Spinal cord (tissue), 10 donors: ENCODE results near the gene COL9A3. TPM values are rescaled to one million over a fixed set of nuclear protein-coding genes. Genes with fewer than 3 reads are reported as not detected.
A peak's percentile ranks its signal among the peaks of the same experiment; 100 is the strongest.

Experiments
- DNase-seq, 6 donors: peaks; one replicate each; pipeline versions ENCODE4 v3.0.0 to v3.0.0-alpha.2; 2013 to 2015; ENCODE audit warnings: low spot score in 6 of 6, low read depth in 4 of 6
- H3K27ac ChIP-seq: one replicate; pipeline ENCODE4 v1.5.1; 2013; ENCODE audit warnings: low read depth, low read length, control low read depth
- H3K27me3 ChIP-seq: one replicate; pipeline ENCODE4 v1.6.1; 2013; ENCODE audit warnings: low read length; ENCODE audit not compliant: control insufficient read depth, insufficient read depth
- H3K36me3 ChIP-seq: one replicate; pipeline ENCODE4 v1.6.1; 2013; ENCODE audit warnings: low read length; ENCODE audit not compliant: control insufficient read depth, insufficient read depth
- H3K4me1 ChIP-seq: one replicate; pipeline ENCODE4 v1.6.1; 2013; ENCODE audit warnings: low read length; ENCODE audit not compliant: control insufficient read depth, insufficient read depth
- H3K4me3 ChIP-seq: one replicate; pipeline ENCODE4 v1.5.1; 2013; ENCODE audit warnings: low read depth, low read length, control low read depth
- H3K9me3 ChIP-seq: one replicate; pipeline ENCODE4 v1.6.1; 2013; ENCODE audit warnings: low read length; ENCODE audit not compliant: control insufficient read depth, insufficient read depth
- WGBS: methylation state at CpG from one replicate; pipeline ENCODE4 v1.1.5; 2013; ENCODE audit warnings: missing lambda C conversion rate; ENCODE audit not compliant: insufficient coverage; 5-methylcytosine and 5-hydroxymethylcytosine counted together
- polyA plus RNA-seq, 2 donors: library from polyadenylated mRNA; unstranded; fragments of 120-200 nt; gene quantifications; one replicate each; pipeline ENCODE4 v1.2.1, GENCODE V29; 2013; ENCODE audit not compliant: insufficient read length in 2 of 2
- total RNA-seq, 2 donors: library from RNA; depleted of rRNA in 1 of 2; stranded (reverse); fragments of 120-200 nt in 1 of 2; fragments of >200 nt in 1 of 2; gene quantifications; one replicate each; pipeline versions ENCODE4 v1.2.3 to v1.2.4, GENCODE V29; 2013 to 2014
- donor health status: healthy.

COL9A3 gene
- total and polyA plus RNA-seq, 4 donors: 33.5 to 151 (median 57.4) TPM

- Histone ChIP-seq H3K36me3 (peaks cover 68% of the 10 kb centered on the region), H3K9me3 (no peaks in the 10 kb centered on the region), H3K27ac (no peak overlapping the region), H3K4me3 (no peak overlapping the region), H3K4me1 (peaks cover 43% of the 10 kb centered on the region), H3K27me3 (no peaks in the 10 kb centered on the region)
- no peak for DNase-seq
- WGBS: 83% methylated on average over 21 of the region's 22 CpGs
Measured at GRCh38 chr20:62802026-62802712, 14.7 kb upstream of the COL9A3 start.

- WGBS: 17% methylated on average over 10 of the region's 25 CpGs
- H3K27ac ChIP-seq: peak overlapping the region; percentile 45
- H3K36me3 ChIP-seq: peaks cover 65% of the 10 kb centered on the region
- DNase-seq: peak in 1 of 6 donors; percentile 44
- H3K27me3 ChIP-seq: no peaks in the 10 kb centered on the region
- peak overlapping the region; percentile 35 for H3K4me3 ChIP-seq
- H3K9me3 ChIP-seq: no peaks in the 10 kb centered on the region
- H3K4me1 ChIP-seq: peaks cover 49% of the 10 kb centered on the region
Measured at GRCh38 chr20:62804021-62804626, 12.7 kb upstream of the COL9A3 start.

GRCh38 chr20:62804627-62805154, 12.2 kb upstream of the COL9A3 start, which contains the start of gene OGFR:
TSS of gene OGFR (plus strand) at chr20:62804835. CDS start at chr20:62804860, 25 bp downstream.
- peaks cover 49% of the 10 kb centered on the region for H3K4me1 ChIP-seq
- H3K4me3 ChIP-seq: peak within 1 kb of the TSS; percentile 55
- no peaks in the 10 kb centered on the region for H3K27me3 ChIP-seq
- H3K9me3 ChIP-seq: no peaks in the 10 kb centered on the region
- peaks cover 65% of the 10 kb centered on the region for H3K36me3 ChIP-seq
- WGBS: under 1% methylated on average over 63 of the region's 77 CpGs
- H3K27ac ChIP-seq: peak within 1 kb of the TSS; percentile 45
- peak in 2 of 6 donors; percentile 87 to 89 for DNase-seq

GRCh38 chr20:62805155-62805710, 11.6 kb upstream of the COL9A3 start:
- Histone ChIP-seq H3K4me3 (peak overlapping the region; percentile 55), H3K4me1 (peaks cover 49% of the 10 kb centered on the region), H3K9me3 (no peaks in the 10 kb centered on the region), H3K27me3 (no peaks in the 10 kb centered on the region), H3K36me3 (peaks cover 65% of the 10 kb centered on the region), H3K27ac (no peak overlapping the region)
- no peak for DNase-seq
- 0% methylated on average over 54 of the region's 58 CpGs for WGBS

DNA sequence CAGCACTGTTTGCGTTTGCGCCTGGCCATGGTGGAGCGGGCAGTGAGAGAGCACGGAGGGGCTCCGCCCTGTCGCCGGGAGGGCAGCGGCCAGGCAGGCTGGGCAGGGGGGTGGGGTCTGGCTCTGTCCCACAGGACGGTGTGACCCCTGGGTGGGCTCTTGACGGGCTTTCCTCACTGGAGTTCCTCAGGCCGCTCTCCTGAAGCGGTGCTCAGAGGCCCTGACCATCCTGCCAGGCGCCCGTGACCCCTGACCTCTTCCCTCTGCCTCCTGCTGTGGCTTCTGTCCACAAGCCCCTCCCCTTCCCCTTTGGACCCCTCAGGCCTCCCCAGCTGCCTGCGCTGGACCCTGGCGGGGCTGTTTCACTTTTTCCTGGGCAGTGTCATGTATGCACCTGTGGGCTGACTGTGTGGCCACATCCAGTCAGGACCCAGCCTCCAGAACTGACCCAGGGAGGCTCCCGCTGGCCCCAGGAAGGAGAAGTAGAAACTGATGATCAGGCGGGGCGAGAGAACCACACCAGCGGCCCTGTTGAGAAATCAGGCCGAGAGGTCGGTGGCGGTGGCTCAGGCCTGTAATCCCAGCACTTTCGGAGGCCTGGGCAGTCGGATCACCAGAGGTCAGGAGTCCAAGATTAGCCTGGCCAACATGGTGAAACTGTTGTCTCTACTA, 11.0 kb upstream of the COL9A3 start:
- Histone ChIP-seq H3K4me3 (peak overlapping the region; percentile 45), H3K36me3 (peaks cover 66% of the 10 kb centered on the region), H3K9me3 (no peaks in the 10 kb centered on the region), H3K4me1 (peaks cover 49% of the 10 kb centered on the region), H3K27ac (no peak overlapping the region), H3K27me3 (no peaks in the 10 kb centered on the region)
- DNase-seq: no peak
- 29% methylated on average over 22 of the region's 25 CpGs for WGBS

DNA sequence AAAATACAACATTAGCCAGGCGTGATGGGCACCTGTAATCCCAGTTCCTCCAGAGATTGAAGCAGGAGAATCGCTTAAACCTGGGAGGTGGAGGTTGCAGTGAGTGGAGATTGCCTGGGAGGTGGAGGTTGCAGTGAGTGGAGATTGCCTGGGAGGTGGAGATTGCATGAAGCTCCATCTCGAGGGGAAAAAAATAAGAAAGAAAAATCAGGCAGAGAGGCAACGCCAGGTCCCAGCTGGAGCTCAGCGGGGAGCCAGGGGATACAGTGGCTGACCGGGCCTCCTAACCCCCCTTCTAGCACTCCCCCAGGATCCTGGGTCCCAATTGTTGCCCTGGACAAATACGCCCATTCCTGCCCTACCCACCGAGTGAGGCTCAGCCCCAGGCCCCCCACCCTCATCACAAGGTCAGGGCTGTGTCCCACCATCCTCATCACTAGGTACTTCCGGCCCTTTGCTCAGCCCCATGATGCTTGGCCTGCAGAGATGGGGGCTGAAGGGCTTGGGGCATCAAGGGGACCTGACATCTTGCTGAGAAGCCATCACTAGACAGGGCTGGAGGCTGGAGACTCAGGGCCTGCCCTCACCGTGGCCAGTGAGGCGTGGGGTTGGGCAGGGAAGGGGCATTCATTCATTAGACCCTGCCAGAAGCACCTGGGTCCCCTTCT, 10.3 kb upstream of the COL9A3 start:
- DNase-seq: no peak
- H3K4me1 ChIP-seq: peaks cover 49% of the 10 kb centered on the region
- 78% methylated on average over 10 of the region's 11 CpGs for WGBS
- no peaks in the 10 kb centered on the region for H3K9me3 ChIP-seq
- peak overlapping the region; percentile 45 for H3K4me3 ChIP-seq
- H3K36me3 ChIP-seq: peaks cover 66% of the 10 kb centered on the region
- no peaks in the 10 kb centered on the region for H3K27me3 ChIP-seq
- H3K27ac ChIP-seq: no peak overlapping the region

GRCh38 chr20:62807444-62808210, 9.2 kb upstream of the COL9A3 start:
- Histone ChIP-seq H3K4me1 (peaks cover 41% of the 10 kb centered on the region), H3K27ac (no peak overlapping the region), H3K36me3 (peaks cover 68% of the 10 kb centered on the region), H3K27me3 (no peaks in the 10 kb centered on the region), H3K4me3 (no peak overlapping the region), H3K9me3 (no peaks in the 10 kb centered on the region)
- WGBS: 84% methylated on average over 23 of the region's 23 CpGs
- no peak for DNase-seq

DNA sequence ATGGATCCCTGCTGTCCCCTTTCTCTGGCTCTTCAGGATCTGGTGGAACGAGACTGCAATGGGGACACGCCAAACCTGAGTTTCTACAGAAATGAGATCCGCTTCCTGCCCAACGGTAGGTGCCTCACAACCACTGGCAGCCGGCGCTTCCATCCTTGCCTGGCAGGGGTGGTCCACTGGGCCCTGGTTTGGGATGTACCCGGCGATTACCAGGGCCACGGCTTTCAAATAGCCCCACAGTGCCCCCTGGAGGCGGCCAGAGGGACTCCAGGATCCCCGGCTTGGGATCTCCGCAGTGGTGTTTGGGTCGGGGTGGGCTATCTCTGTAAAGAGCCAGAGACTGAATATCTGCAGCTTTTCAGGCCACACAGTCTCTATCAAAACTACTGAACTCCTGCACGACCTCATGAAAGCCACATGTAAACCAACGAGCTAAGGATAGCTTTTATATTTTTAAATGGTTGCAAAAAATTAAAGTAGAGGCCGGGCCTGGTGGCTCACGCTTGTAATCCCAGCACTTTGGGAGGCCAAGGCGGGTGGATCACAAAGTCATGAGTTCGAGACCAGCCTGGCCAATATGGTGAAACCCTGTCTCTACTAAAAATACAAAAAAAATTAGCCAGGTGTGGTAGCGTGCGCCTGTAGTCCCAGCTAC, 8.5 kb upstream of the COL9A3 start:
- Histone ChIP-seq H3K36me3 (peaks cover 75% of the 10 kb centered on the region), H3K4me1 (peaks cover 40% of the 10 kb centered on the region)
- 18% methylated on average over 12 of the region's 21 CpGs for WGBS

More for the DNA sequence above, 8.5 kb upstream of the COL9A3 start:
- H3K27me3 ChIP-seq: no peaks in the 10 kb centered on the region
- no peak overlapping the region for H3K4me3 ChIP-seq
- H3K9me3 ChIP-seq: no peaks in the 10 kb centered on the region
- H3K27ac ChIP-seq: no peak overlapping the region
- DNase-seq: peak in 2 of 6 donors; percentile 83 to 88
